Gastroesophageal sphincter (tissue), 3 donors: ENCODE data around the gene OTUD3.

Source experiments
- CTCF ChIP-seq, 4 experiments: fragments of 200-600 bp in 2 of 4; fragments of 450-650 bp in 2 of 4; sonication (generic) in 1 of 4; IDR thresholded peaks; one replicate each; pipeline ENCODE4 v1.5.1; 2017 to 2019; ENCODE audit warnings: antibody characterized with exemption in 4 of 4, mild to moderate bottlenecking in 2 of 4, moderate library complexity in 2 of 4
- EP300 ChIP-seq: sonication (generic); formaldehyde crosslinking; IDR thresholded peaks from one replicate; pipeline ENCODE4 v1.6.1; 2017; ENCODE audit warnings: antibody characterized with exemption, mild to moderate bottlenecking

GRCh38 chr1:19903621-19904020 is 21.4 kb downstream of the OTUD3 start:
- TF ChIP-seq CTCF (IDR thresholded peaks at IDR 0.05) (no peak), EP300 (no peak)
